LoVo (cell line): ENCODE results near the gene SMTN.

Source experiments
- DNase-seq: peaks from one replicate; pipeline ENCODE4 v3.0.0-alpha.2; 2016; ENCODE audit warnings: low spot score

The SMTN gene

DNA sequence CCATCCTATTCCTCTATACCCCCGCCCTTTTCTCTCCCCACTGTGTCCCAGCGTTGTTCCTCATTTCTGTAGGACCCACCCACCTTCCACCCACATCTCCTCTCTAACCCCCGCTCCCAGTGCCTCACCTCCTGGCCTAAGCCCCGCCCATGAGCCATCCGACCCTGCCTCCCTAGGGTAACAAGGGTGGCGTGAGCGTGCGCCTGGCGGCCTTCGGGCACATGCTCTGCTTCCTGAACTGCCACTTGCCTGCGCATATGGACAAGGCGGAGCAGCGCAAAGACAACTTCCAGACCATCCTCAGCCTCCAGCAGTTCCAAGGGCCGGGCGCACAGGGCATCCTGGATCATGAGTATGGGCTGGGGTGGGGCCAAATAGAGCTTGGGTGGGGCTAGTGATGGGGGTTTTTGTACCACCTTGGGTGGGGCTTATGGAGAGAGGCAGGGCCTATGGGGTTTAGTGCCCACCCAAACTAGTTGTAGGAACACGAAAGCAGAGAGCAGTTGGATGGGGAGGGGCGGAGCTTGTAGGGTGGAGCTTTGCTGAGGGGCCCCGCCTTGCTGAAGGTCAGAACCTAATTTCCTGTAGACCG, 46.2 kb downstream of the SMTN start:
- no peak for DNase-seq

DNA sequence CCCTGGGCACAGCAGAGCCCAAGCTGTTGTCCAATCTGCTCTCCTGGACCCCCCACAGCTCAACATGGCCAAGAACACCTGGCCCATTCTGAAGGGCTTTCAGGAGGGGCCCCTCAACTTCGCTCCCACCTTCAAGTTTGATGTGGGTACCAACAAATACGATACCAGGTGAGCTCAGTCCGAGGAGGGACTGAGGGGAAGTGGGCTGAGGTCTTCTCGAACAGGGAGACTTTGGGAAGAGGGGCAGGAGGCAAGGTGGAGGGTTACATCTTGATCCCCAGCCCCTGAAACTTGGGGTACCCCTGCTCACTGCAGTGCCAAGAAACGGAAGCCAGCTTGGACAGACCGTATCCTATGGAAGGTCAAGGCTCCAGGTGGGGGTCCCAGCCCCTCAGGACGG, 47.0 kb downstream of the SMTN start:
- no peak for DNase-seq

DNA sequence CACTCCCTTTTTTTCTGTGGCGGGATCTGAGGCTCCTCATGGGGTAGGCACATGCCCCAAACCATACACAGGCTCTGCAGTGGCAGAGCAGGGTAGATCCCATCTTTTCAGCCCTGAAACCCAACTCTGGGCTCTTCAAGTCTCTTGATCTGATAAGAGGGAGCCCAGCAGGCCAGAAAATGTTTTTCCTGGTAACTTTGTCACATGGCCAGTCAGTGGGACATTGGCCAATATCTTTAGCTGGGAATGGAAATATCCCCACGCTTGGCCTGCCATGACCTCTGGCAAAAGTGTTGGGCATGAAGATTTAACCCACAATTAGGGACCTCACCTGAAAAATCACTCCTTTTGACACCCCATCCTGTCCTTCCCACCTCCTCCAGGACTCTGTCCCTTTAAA, 49.8 kb downstream of the SMTN start:
- DNase-seq = no peak

DNA sequence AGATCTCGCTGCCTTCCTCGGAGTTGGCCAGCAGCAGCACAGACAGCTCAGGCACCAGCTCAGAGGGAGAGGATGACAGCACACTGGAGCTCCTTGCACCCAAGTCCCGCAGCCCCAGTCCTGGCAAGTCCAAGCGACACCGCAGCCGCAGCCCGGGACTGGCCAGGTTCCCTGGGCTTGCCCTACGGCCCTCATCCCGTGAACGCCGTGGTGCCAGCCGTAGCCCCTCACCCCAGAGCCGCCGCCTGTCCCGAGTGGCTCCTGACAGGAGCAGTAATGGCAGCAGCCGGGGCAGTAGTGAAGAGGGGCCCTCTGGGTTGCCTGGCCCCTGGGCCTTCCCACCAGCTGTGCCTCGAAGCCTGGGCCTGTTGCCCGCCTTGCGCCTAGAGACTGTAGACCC, 52.8 kb downstream of the SMTN start:
- no peak for DNase-seq

DNA sequence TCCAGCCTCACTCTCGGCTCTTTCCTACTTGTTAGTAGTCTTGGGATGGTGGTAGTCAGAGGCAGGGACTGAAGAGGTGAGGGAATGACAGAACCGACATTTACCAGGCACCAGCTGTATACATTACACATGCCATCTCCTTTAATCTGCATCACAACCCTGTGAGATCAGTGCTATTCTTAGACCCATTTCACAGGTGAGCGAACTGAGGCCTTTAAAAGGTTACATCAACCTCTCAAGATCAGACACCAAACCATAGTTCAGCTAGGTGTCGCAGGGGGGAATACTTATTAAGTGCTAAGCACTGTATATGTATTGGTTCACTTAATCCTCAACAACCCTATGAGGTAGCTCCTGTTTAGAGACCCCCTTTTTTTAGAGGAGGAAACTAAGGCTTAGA, 53.6 kb downstream of the SMTN start:
- DNase-seq = no peak

DNA sequence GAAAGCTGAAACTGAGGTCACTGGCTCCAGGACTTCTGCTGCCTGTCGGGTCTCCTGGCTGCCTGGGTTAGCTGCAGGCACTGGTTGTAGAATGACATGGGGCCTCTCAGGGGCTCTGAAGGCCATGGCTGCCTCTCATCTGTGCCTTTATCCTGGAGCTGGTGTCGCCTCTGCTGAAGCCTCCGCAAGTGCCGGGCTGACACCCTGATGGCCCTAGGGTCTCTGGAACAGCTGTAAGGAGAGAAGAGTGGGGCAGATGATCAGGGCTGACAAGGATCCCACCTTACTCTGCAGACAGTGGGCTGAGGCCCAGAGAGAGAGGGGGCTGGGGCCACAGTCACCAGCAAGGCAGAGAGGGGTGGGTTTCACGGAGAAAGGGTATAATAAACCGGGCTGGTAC, 54.6 kb downstream of the SMTN start:
- DNase-seq = no peak

DNA sequence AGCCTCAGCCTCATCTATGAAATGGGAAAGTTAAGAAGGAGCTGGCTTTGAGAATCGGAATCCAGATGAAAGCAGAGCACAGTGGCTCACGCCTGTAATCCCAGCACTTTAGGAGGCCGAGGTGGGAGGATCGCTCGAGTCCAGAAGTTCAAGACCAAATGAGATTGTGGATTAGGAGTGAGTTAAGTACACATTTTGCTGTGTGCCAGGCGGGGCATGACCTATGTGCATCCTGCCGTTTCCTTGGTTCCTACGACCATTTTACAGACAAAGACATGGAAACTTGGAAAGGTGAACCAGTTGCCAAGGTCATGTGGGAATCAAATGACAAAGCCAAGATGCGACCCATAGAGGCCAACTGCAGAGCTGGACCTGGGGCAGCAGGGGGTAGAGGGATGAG, 55.0 kb downstream of the SMTN start:
- no peak for DNase-seq

- no peak for DNase-seq
These were observed 55.6 kb downstream of the SMTN start for GRCh38 chr22:31136711-31137110.

- DNase-seq = no peak
These were observed 56.6 kb downstream of the SMTN start for GRCh38 chr22:31137721-31138120.

GRCh38 chr22:31138126-31138525, 57.0 kb downstream of the SMTN start:
- DNase-seq = no peak

DNA sequence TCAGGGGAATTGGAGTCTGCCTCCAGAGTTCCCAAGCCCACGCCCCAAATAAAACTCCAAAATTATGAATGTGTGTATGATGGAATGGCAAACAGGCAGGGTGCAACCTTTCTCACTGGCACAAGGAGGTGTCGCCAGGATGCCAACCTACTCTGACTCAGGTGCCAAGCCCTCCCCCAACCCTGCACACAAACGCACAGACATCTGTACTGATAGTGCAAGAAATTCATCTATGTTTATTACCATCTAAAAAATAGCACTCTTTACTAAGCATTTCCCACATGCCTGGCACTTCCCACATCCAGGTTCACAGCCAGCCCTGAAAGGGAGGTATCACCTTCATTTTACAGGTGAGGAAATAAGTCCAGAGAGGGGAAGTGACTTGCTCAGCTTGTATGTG, 57.9 kb downstream of the SMTN start:
- DNase-seq = no peak

DNA sequence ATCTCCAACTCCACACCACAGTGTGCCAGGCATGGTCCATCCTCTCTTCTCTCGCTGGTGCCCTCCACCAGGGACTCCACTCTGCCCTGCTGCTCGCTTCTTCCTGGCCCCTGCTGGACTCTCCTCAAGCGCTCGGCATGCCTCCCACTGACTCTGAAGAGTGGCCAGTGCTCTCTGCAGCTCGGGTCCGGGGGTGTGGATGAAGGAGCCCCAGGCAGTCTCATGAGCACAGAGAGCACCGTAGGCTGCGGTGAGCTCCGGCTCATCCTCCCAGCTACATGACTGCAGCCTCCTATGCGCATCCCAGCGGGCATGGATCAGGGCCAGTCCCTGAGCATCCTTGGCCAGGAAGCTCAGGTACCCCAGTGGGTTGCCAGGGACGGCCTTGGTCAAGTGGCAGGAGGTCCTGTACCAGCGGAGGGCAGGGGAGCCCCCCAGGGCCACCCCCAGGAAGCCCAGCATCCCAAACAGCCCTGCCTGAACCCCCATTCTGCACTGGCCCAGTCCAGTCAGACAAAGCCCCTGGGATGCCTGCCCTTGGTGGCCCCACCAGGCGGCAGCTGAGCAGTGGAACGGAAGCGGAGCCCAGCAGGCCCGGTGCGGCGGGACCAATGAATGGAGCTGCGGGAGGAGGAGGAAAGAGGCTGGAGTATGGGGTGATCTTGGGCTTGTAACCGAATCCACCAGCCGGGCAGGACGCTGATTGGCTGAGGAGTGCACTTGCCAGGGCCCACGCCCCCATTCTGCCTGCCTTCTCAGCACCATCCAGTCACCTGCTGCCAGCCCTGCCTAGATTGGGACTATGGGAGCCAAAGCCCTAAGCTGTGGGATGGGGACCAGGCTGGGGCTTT, 59.0 kb downstream of the SMTN start, which contains the start of gene PLA2G3:
TSS of gene PLA2G3 (minus strand) at position 643 of the 851 bp plus-strand sequence. CDS start at position 489, 154 bp downstream.
- no peak for DNase-seq

GRCh38 chr22:31140746-31141145, 59.6 kb downstream of the SMTN start:
- DNase-seq = no peak

DNA sequence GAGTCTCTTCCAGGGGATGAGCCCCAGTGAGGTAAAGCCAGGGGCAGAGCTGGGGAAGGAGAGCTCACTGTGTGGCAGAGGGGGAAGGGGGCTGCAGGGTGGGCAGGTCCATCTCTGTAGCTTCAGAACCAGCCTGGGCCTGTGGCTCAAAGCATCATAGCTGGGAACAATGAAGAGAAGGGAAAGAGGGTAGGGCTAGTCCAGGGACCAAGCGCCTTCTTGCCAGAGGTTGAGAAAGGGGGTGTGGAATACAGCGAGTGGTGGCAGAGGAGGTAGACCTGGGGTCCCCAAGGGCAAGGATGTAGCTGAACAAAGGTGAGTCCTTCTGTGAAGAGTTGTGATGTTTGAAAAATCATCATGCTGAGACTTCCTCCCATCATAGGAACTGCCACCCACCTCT, 60.4 kb downstream of the SMTN start:
- no peak for DNase-seq

- DNase-seq = no peak
These were observed 61.2 kb downstream of the SMTN start for GRCh38 chr22:31142285-31142684.

DNA sequence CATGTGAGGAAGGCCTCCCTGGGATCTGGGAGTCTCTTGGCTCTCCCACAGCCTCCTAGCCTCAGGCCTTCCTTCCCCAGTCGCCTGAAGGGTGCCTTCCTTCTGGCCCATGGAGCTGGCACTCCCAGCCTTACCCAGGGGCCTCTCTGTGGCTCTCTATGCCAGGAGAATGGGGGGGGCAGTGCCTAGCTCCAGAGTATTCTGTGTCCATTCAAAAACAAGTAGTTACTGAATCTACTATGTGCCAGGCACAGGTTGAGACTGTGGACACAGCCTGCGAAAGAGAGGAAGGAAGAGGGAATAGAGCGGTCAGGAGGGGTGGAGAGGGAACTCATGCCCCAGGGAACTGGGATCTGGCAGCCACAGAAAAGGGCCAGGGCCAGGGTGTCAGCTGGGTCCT, 61.9 kb downstream of the SMTN start:
- DNase-seq = no peak

DNA sequence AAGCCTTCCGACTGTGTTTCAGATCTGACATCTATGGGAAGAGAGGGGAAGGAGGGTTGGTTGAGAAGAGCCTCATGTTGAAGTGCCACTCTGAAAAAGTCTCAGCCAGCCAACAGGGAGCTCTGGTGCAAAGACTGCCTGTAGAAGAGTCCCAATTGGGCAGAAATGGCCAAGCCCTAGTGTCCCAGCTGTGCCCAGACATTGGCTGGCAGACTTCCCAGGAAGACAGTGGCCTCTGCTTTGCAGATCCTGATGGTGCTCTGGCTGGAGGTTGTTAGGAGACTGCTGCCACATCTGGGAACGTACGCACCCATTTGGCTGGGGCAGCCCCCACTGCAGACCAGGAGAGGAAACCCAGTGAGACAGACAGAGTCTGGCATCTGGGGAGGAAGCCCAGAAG, 62.4 kb downstream of the SMTN start:
- DNase-seq = no peak

DNA sequence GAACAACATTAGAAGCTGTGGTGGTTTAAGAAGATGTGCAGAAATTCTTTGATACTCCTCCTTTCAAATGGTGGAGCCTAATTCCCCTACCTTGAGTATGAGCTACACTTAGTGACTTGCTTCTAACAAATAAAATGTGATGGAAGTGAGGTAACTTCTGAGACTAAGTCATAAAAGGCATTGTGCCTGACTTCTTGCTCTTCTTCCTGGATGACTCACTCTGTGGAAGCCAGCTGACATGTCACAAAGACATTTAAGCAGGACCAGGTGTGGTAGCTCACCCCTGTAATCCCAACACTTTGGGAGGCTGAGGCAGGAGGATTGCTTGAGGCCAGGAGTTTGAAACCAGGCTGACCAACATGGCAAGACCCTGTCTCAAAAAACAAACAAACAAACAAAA, 63.1 kb downstream of the SMTN start:
- peak; percentile 52 for DNase-seq

DNA sequence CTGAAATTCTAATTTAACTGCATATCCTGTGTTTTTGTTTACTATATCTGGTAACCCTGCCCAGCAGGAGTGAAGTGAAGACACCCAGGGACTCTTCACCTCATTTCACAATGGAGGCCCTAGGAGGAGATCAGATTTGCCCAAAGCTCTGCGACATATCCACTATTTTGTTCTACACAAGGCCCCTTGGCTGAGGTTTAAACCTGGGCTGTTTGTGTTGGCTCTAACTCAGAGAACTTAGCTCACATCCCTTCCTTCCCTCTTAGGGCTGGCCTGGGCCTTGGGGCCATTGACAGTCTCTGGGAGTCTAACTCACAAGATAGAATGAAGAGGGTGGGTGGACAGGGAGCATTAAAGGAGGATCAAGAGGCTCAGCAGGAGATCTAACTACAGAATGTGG, 67.4 kb downstream of the SMTN start:
- DNase-seq = no peak

DNA sequence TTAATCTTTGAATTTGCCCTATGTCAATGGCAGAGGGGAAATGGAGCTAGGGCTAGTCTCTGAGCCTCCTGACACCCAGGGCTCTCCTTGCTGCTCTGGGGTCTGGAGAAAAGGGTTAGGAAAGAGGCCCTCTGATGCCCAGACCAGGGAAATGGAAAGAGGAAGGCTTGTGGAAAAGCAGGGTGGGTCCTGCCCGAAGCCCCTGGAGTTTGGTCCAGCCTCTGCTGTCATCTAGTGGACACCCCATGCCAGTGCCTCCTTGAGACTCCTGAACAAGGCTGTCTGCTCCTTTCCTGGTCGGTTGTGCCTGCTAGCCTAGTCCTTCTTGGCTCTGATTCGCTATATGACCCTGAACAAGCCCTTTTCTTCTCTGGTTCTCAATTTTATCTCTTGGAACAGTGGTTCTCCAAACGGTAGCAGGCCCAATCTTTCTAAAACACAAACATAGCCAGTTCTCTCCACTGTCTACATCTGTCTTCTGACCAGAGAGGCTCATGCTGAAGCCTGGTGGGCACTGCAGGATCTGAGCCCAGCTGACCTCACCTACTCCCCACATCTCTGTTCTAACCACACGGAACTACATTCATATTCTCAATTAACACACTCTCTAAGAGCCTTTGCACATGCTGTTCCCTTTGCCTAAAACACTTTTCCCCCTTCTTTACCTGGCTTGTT, 68.0 kb downstream of the SMTN start:
- peak; percentile 45 for DNase-seq

- no peak for DNase-seq
These were observed 69.5 kb downstream of the SMTN start for GRCh38 chr22:31150615-31151014.

DNA sequence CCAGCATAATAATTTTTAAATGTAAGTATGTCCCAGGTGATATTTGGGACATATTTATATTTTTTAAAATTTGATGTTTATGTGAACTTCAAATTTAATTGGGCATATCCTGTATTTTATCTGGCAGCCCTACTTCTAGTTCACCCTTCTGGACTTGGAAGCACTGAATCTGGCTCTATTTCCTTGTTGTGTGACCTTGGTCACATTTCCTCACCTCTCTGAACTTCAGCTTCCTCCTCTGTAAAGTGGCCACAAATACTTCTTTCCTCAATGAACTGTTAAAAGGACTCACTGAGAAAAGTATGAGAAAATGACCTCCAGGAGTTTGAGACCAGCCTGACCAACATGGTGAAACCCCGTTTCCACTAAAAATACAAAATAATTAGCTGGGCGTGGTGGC, 70.8 kb downstream of the SMTN start:
- no peak for DNase-seq

- DNase-seq = no peak
These were observed 72.2 kb downstream of the SMTN start for GRCh38 chr22:31153357-31153756.
